Activated naive CD8-positive, alpha-beta T cell treated with anti-CD3 and anti-CD28 coated beads, Interleukin-2, amount 50 U/mL, for 24 hours (primary cell): ENCODE data around the gene L3MBTL3.
"Not testable (repeated sequence)": the region's sequence is repeated elsewhere in the genome, so short reads cannot be mapped to it uniquely, and the experiment has no call there.

Experiments used
- ATAC-seq: fragments of 150-1000 bp; cut with Tn5 transposase; one replicate; pipeline ENCODE4 v1.10.0; 2021
- DNase-seq: peaks from one replicate; pipeline ENCODE4 v3.0.0; 2021
- H3K27ac Mint-ChIP-seq: one replicate; pipeline ENCODE4 v1.8.0; 2021; ENCODE audit warnings: mild to moderate bottlenecking, mixed read lengths
- H3K27me3 Mint-ChIP-seq: one replicate; pipeline ENCODE4 v1.8.0; 2021; ENCODE audit warnings: mixed read lengths
- H3K36me3 Mint-ChIP-seq: one replicate; pipeline ENCODE4 v1.8.0; 2021; ENCODE audit warnings: low read depth, mixed read lengths
- H3K4me1 Mint-ChIP-seq: one replicate; pipeline ENCODE4 v1.8.0; 2021; ENCODE audit warnings: mixed read lengths
- H3K4me3 Mint-ChIP-seq: one replicate; pipeline ENCODE4 v1.8.0; 2021; ENCODE audit warnings: mild to moderate bottlenecking, moderate library complexity, mixed read lengths
- H3K9me3 Mint-ChIP-seq: one replicate; pipeline ENCODE4 v1.8.0; 2021; ENCODE audit warnings: mixed read lengths

The L3MBTL3 gene

GRCh38 chr6:130122243-130122642 lies 103.9 kb downstream of the L3MBTL3 start:
- peaks cover 14% of the 10 kb centered on the region for H3K4me1 Mint-ChIP-seq
- H3K9me3 Mint-ChIP-seq = peaks cover 4% of the 10 kb centered on the region
- no peak overlapping the region for H3K4me3 Mint-ChIP-seq
- no peak for ATAC-seq
- no peak for DNase-seq
- H3K27me3 Mint-ChIP-seq = no peaks in the 10 kb centered on the region
- peaks cover 13% of the 10 kb centered on the region for H3K36me3 Mint-ChIP-seq
- H3K27ac Mint-ChIP-seq = no peak overlapping the region

GRCh38 chr6:130127195-130127594 lies 108.8 kb downstream of the L3MBTL3 start:
- peaks cover 42% of the 10 kb centered on the region for H3K4me1 Mint-ChIP-seq
- no peak overlapping the region for H3K27ac Mint-ChIP-seq
- peaks cover 4% of the 10 kb centered on the region for H3K9me3 Mint-ChIP-seq
- no peak overlapping the region for H3K4me3 Mint-ChIP-seq
- no peaks in the 10 kb centered on the region for H3K27me3 Mint-ChIP-seq
- peaks cover 17% of the 10 kb centered on the region for H3K36me3 Mint-ChIP-seq
- DNase-seq = no peak
- ATAC-seq = no peak

DNA sequence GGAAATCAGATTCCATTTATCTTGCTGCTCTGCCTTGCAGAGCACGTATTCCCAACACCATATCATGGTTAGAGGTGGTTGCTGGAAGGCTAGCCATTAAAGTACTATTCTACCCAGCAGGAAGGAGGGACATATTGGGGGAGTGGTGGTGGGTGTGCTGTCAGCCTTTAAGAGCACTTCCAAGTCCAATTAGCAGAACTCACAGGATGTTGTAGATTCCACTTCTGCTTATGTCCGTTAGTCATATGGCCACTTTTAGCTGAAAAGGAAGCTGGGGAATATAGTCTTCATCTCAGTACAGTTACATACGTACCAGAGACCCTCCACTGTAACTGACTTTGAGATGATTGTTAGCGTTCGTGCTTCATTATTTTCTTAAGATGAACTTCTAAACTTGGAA lies 109.9 kb downstream of the L3MBTL3 start:
- Mint-ChIP-seq H3K27ac (no peak overlapping the region), H3K4me3 (no peak overlapping the region), H3K27me3 (no peaks in the 10 kb centered on the region), H3K4me1 (peaks cover 53% of the 10 kb centered on the region), H3K36me3 (peaks cover 17% of the 10 kb centered on the region), H3K9me3 (peaks cover 4% of the 10 kb centered on the region)
- ATAC-seq (no peak), DNase-seq (no peak)

GRCh38 chr6:130129762-130130246 lies 111.4 kb downstream of the L3MBTL3 start:
- H3K4me3 Mint-ChIP-seq = no peak overlapping the region
- peaks cover 12% of the 10 kb centered on the region for H3K36me3 Mint-ChIP-seq
- H3K27me3 Mint-ChIP-seq = no peaks in the 10 kb centered on the region
- peaks cover 66% of the 10 kb centered on the region for H3K4me1 Mint-ChIP-seq
- ATAC-seq (no peak), DNase-seq (no peak)
- no peak overlapping the region for H3K27ac Mint-ChIP-seq
- peaks cover 4% of the 10 kb centered on the region for H3K9me3 Mint-ChIP-seq

GRCh38 chr6:130132286-130132701 lies 113.9 kb downstream of the L3MBTL3 start:
- ATAC-seq (peak; percentile 91), DNase-seq (peak; percentile 36)
- H3K27me3 Mint-ChIP-seq = no peaks in the 10 kb centered on the region
- H3K36me3 Mint-ChIP-seq = peaks cover 13% of the 10 kb centered on the region
- peak overlapping the region; percentile 70 for H3K4me3 Mint-ChIP-seq
- H3K27ac Mint-ChIP-seq = peak overlapping the region; percentile 84
- no peaks in the 10 kb centered on the region for H3K9me3 Mint-ChIP-seq
- H3K4me1 Mint-ChIP-seq = peaks cover 60% of the 10 kb centered on the region

- Mint-ChIP-seq H3K27me3 (no peaks in the 10 kb centered on the region), H3K27ac (no peak overlapping the region), H3K4me3 (no peak overlapping the region), H3K4me1 (peaks cover 69% of the 10 kb centered on the region), H3K36me3 (peaks cover 25% of the 10 kb centered on the region), H3K9me3 (no peaks in the 10 kb centered on the region)
- no peak for ATAC-seq
- no peak for DNase-seq
Observed at GRCh38 chr6:130134582-130134981, 116.2 kb downstream of the L3MBTL3 start.

- Mint-ChIP-seq H3K4me1 (peaks cover 55% of the 10 kb centered on the region), H3K27ac (no peak overlapping the region)
- no peak for ATAC-seq
Observed at GRCh38 chr6:130136798-130137197, 118.4 kb downstream of the L3MBTL3 start.

GRCh38 chr6:130138116-130138908 lies 119.9 kb downstream of the L3MBTL3 start:
- H3K9me3 Mint-ChIP-seq = no peaks in the 10 kb centered on the region
- H3K27me3 Mint-ChIP-seq = no peaks in the 10 kb centered on the region
- peaks cover 39% of the 10 kb centered on the region for H3K4me1 Mint-ChIP-seq
- peak; percentile 35 for ATAC-seq
- peak overlapping the region; percentile 35 for H3K27ac Mint-ChIP-seq
- peak overlapping the region; percentile 49 for H3K4me3 Mint-ChIP-seq
- H3K36me3 Mint-ChIP-seq = peaks cover 34% of the 10 kb centered on the region
- DNase-seq = no peak

More at GRCh38 chr6:130136798-130137197, 118.4 kb downstream of the L3MBTL3 start:
- no peaks in the 10 kb centered on the region for H3K9me3 Mint-ChIP-seq
- no peaks in the 10 kb centered on the region for H3K27me3 Mint-ChIP-seq
- no peak for DNase-seq
- H3K4me3 Mint-ChIP-seq = no peak overlapping the region
- H3K36me3 Mint-ChIP-seq = peaks cover 29% of the 10 kb centered on the region

DNA sequence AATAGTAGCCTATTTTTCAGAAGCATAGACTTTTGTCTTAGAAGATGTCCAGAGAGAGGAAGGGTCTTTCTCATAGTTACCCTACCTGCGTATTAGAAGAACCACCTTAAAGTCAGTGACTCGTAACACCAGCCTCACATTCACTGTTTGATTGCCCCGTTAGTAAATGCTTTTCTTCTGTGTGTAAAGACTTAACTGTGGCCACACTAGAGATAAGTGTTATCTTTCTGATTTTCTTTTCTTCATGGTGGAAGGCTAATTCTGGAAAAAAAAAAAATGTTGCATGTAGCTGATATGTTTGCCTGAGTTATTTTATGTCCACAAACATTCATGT lies 120.5 kb downstream of the L3MBTL3 start:
- Mint-ChIP-seq H3K27me3 (no peaks in the 10 kb centered on the region), H3K9me3 (no peaks in the 10 kb centered on the region), H3K4me3 (peak overlapping the region; percentile 49), H3K36me3 (peaks cover 39% of the 10 kb centered on the region), H3K4me1 (peaks cover 34% of the 10 kb centered on the region), H3K27ac (peak overlapping the region; percentile 35)
- no peak for ATAC-seq
- DNase-seq = no peak

- no peaks in the 10 kb centered on the region for H3K9me3 Mint-ChIP-seq
- peaks cover 43% of the 10 kb centered on the region for H3K36me3 Mint-ChIP-seq
- no peak for DNase-seq
- no peak overlapping the region for H3K27ac Mint-ChIP-seq
- no peak overlapping the region for H3K4me3 Mint-ChIP-seq
- peaks cover 25% of the 10 kb centered on the region for H3K4me1 Mint-ChIP-seq
- no peak for ATAC-seq
- H3K27me3 Mint-ChIP-seq = no peaks in the 10 kb centered on the region
Observed at GRCh38 chr6:130140084-130140483, 121.7 kb downstream of the L3MBTL3 start.

DNA sequence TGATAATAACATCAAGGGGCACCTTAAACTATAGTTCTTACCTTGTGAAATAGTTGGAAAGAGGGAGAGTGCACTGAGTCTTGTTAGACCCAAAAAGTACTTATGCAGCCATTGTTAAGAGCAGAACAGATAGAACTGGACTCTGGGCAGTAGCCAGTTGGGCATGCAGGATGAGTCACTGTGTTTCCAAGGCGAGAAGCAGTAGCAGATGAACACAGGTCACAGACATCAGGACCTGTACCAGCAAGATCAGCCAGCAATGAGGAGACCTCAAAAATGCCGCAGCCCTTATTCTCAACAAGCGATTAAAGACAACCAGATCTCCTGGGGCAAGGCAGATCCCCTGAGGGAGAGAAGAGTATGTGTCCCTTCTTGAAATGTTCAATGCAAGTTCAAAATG lies 125.3 kb downstream of the L3MBTL3 start:
- Mint-ChIP-seq H3K36me3 (peaks cover 30% of the 10 kb centered on the region), H3K27ac (no peak overlapping the region), H3K4me3 (no peak overlapping the region), H3K27me3 (no peaks in the 10 kb centered on the region), H3K4me1 (peaks cover 14% of the 10 kb centered on the region), H3K9me3 (peaks cover 4% of the 10 kb centered on the region)
- ATAC-seq (no peak), DNase-seq (no peak)

DNA sequence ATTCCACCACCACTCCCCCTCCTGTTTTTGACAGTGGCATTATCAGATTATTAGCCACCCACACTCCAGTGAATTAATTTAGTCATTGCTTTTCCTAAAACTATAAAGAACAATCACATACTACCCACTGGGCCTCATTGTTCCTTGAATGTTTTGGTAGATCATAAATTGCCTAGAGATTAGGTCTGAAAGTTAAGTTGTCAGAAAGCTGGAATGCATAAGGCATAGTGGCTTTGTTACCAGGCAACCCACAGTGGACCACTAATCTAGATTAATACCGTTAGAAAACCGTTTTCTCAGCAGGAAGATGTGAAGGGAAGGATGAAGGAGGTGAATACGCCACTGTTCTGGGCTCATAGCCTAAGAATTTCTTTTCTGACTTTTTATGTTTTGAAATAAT lies 128.7 kb downstream of the L3MBTL3 start:
- peaks cover 23% of the 10 kb centered on the region for H3K36me3 Mint-ChIP-seq
- no peak for ATAC-seq
- H3K4me1 Mint-ChIP-seq = no peaks in the 10 kb centered on the region
- DNase-seq = no peak
- H3K9me3 Mint-ChIP-seq = peaks cover 4% of the 10 kb centered on the region
- H3K27ac Mint-ChIP-seq = peak overlapping the region; percentile 25
- no peak overlapping the region for H3K4me3 Mint-ChIP-seq
- H3K27me3 Mint-ChIP-seq = no peaks in the 10 kb centered on the region

DNA sequence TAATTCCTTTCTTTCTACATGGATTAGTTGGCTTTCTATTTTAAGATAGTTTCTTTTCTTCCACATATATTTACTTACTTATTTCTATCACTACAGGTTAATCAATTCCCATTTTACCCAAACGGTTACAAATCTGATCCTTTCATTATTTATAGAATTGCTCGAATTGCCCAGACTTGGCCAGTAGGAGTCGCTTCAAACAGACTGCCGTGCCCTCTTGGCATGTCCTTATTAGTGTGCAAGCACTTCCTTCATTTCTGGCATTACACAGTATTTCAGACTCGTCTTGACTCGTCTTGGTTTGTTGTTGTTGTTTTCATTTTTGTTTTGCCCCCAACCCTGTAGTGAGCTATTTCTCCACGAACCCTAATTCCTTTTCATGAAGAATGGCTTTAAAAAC lies 129.8 kb downstream of the L3MBTL3 start:
- Mint-ChIP-seq H3K4me3 (no peak overlapping the region), H3K27me3 (no peaks in the 10 kb centered on the region), H3K27ac (no peak overlapping the region), H3K4me1 (no peaks in the 10 kb centered on the region), H3K36me3 (peaks cover 18% of the 10 kb centered on the region), H3K9me3 (peaks cover 4% of the 10 kb centered on the region)
- DNase-seq = no peak
- no peak for ATAC-seq

DNA sequence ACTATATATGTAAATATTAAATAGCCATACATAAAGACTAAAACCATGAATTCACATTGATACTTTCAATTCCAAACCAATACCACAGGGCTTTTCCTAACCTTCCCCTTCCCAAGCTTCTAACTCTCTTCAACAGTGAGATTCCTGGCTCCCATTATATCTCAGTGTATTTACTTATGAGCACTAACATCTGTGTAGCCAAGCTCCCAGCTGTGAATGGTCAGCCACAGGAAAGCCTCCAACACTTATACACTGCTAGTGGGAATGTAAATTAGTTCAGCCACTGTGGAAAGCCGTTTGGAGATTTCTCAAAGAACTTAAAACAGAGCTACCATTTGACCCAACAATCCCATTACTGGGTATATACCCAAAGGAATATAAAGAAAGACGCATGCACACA lies 130.6 kb downstream of the L3MBTL3 start:
- DNase-seq, H3K4me1 Mint-ChIP-seq, ATAC-seq, H3K9me3 Mint-ChIP-seq, H3K27me3 Mint-ChIP-seq, H3K27ac Mint-ChIP-seq, H3K4me3 Mint-ChIP-seq: not testable (repeated sequence)
- H3K36me3 Mint-ChIP-seq = peaks cover 11% of the 10 kb centered on the region

DNA sequence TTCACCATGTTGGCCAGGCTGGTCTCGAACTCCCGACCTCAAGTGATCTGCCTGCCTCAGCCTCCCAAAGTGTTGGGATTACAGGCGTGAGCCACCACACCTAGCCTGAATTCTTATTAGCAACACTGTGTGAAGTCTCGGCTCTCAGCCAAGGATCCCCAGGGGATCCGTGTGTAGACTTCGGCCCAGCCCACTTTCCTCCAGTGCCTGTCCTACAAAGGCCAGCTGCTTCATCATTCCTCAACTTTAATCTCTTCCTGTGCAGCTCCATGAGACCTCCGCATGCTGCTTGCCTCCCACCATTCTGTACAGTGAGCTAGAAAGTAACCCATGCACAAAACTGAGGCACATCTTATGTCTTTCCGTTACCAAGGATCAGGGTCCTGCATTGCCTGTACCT lies 132.5 kb downstream of the L3MBTL3 start:
- Mint-ChIP-seq H3K27me3 (no peaks in the 10 kb centered on the region), H3K27ac (no peak overlapping the region), H3K36me3 (peaks cover 10% of the 10 kb centered on the region), H3K4me1 (no peaks in the 10 kb centered on the region), H3K4me3 (no peak overlapping the region), H3K9me3 (peaks cover 4% of the 10 kb centered on the region)
- ATAC-seq (no peak), DNase-seq (no peak)
